Measurements from ENCODE around the gene GTSE1.
A peak's percentile ranks its signal among the peaks of the same experiment; 100 is the strongest.
"Not testable (repeated sequence)": the region's sequence is repeated elsewhere in the genome, so short reads cannot be mapped to it uniquely, and the experiment has no call there.

The GTSE1 gene

GRCh38 chr22:46296257-46297150 lies at the start of gene GTSE1:
GTSE1 (plus strand) TSS chr22:46296870; CDS start chr22:46297401, 531 bp downstream.
- TF ChIP-seq POLR2A (IDR thresholded peaks at IDR 0.05; ENCODE audit: low read length) = peak; percentile 91
- no peak for TF ChIP-seq GATA1 (IDR thresholded peaks at IDR 0.05; ENCODE audit: low read depth, low read length)

DNA sequence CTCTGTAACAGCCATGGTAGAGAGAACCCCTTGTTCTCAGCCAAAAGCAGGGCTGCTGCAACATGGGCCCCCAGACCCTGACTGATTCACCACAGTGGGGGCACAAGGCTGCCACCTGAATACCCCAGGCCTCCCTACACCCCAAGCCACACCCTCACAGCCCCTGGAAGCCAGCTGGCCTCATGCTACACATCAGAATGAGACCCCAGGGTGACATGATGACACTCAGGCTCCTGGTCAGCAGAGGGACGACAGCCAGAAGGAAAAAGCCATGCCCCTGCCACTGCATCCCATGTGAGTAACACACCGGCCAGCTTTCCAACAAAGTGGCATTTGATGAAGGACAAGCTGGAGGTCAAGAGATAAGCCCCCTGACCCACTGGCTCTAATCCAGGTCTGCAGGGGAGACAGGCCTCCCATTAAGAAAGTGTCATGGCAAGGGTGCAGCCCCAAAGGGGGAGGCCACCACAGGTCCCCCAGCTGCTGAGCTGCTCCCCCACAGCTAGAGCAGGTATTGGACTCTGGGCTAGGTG lies 49.2 kb upstream of the GTSE1 start:
- TF ChIP-seq GATA1 (IDR thresholded peaks at IDR 0.05; ENCODE audit: low read depth, low read length) = no peak
- no peak for TF ChIP-seq POLR2A (IDR thresholded peaks at IDR 0.05; ENCODE audit: low read length)

More at GRCh38 chr22:46296257-46297150, at the start of gene GTSE1:
- DNase-seq = peak; percentile 98

GRCh38 chr22:46250035-46250782 lies 46.5 kb upstream of the GTSE1 start, which contains the start of gene CDPF1:
CDPF1 (minus strand) TSS chr22:46250293; CDS start chr22:46248284, 2,009 bp downstream.
- peak; percentile 92 to 95 for DNase-seq
- TF ChIP-seq POLR2A (IDR thresholded peaks at IDR 0.05; ENCODE audit: low read length) = peak; percentile 97
- TF ChIP-seq GATA1 (IDR thresholded peaks at IDR 0.05; ENCODE audit: low read depth, low read length) = no peak

More for the DNA sequence above, 49.2 kb upstream of the GTSE1 start:
- no peak for DNase-seq

DNA sequence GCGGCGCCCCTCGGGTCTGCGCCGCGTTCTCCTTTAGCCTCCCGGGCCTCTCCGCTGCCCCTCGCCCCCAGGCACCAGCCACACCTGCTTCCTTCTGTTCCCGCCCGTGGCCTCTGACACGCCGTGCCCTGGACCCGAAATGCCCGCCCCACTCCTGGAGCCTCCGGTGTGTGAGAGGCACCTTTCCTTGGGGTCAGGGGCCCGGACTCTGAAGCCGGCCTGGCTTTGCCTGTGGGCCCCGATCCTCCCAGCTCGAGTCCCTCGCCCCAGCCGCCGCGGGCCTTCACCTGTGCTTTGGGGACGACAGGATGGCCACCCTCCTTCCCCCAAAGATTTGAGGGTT lies 45.9 kb upstream of the GTSE1 start:
- peak; percentile 52 to 61 for DNase-seq
- TF ChIP-seq POLR2A (IDR thresholded peaks at IDR 0.05; ENCODE audit: low read length) = no peak
- TF ChIP-seq GATA1 (IDR thresholded peaks at IDR 0.05; ENCODE audit: low read depth, low read length) = no peak

DNA sequence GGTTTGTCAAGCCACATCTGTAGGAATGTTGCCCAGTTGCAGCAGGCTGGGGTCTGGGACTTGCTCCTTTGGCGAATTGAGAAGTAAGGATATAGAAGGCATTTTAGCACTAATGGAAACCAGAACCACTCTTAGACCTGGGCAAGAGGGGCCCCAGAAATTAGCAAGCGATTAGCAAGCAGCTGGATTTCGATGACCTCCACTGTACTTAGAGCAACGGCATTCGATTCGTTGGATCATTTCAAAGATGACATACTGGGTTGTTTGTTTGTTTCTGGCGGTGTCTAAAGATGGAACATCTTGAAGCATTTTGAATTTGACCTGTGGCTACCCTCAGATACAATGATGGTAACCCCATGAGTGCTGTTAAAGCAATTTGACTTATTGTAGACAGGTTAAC lies 45.4 kb upstream of the GTSE1 start:
- no peak for TF ChIP-seq POLR2A (IDR thresholded peaks at IDR 0.05; ENCODE audit: low read length)
- no peak for TF ChIP-seq GATA1 (IDR thresholded peaks at IDR 0.05; ENCODE audit: low read depth, low read length)
- peak; percentile 42 to 55 for DNase-seq

- no peak for DNase-seq
- TF ChIP-seq GATA1 (IDR thresholded peaks at IDR 0.05; ENCODE audit: low read depth, low read length) (no peak), POLR2A (IDR thresholded peaks at IDR 0.05; ENCODE audit: low read length) (no peak)
These were observed 44.8 kb upstream of the GTSE1 start for GRCh38 chr22:46251816-46252380.

- DNase-seq = no peak
- TF ChIP-seq POLR2A (IDR thresholded peaks at IDR 0.05; ENCODE audit: low read length) (no peak), GATA1 (IDR thresholded peaks at IDR 0.05; ENCODE audit: low read depth, low read length) (no peak)
These were observed 40.2 kb upstream of the GTSE1 start for GRCh38 chr22:46256358-46256958.

GRCh38 chr22:46259374-46259773 lies 37.3 kb upstream of the GTSE1 start:
- no peak for DNase-seq
- TF ChIP-seq GATA1 (IDR thresholded peaks at IDR 0.05; ENCODE audit: low read depth, low read length) (no peak), POLR2A (IDR thresholded peaks at IDR 0.05; ENCODE audit: low read length) (no peak)

DNA sequence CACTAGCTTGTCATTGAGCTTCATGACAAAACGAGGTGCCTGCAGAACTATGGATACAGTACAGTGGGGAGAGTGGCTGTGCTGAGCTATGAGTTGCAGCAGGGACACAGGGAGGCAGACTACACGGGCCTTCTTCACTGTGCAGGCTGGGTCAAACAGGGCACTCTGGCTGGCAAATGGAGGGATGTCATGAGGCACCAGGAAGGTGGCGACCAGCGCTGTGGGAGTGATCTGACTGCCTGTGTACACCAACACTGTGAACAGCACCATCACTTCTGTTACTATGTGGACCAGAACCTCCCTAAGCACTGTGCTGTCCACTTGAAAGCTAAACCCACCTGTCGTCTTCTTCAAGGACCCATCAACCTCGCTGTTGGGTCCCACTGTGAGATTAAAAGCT lies 36.6 kb upstream of the GTSE1 start:
- TF ChIP-seq POLR2A (IDR thresholded peaks at IDR 0.05; ENCODE audit: low read length) (no peak), GATA1 (IDR thresholded peaks at IDR 0.05; ENCODE audit: low read depth, low read length) (no peak)
- DNase-seq = no peak

GRCh38 chr22:46262449-46263215 lies 34.0 kb upstream of the GTSE1 start:
- TF ChIP-seq GATA1 (IDR thresholded peaks at IDR 0.05; ENCODE audit: low read depth, low read length) = no peak
- no peak for TF ChIP-seq POLR2A (IDR thresholded peaks at IDR 0.05; ENCODE audit: low read length)
- peak; percentile 76 to 88 for DNase-seq

- DNase-seq = no peak
- TF ChIP-seq GATA1 (IDR thresholded peaks at IDR 0.05; ENCODE audit: low read depth, low read length) (no peak), POLR2A (IDR thresholded peaks at IDR 0.05; ENCODE audit: low read length) (no peak)
These were observed 33.5 kb upstream of the GTSE1 start, which contains the start of gene PKDREJ for GRCh38 chr22:46263216-46263590. PKDREJ (minus strand) TSS chr22:46263343; CDS start chr22:46263322, 21 bp downstream.

DNA sequence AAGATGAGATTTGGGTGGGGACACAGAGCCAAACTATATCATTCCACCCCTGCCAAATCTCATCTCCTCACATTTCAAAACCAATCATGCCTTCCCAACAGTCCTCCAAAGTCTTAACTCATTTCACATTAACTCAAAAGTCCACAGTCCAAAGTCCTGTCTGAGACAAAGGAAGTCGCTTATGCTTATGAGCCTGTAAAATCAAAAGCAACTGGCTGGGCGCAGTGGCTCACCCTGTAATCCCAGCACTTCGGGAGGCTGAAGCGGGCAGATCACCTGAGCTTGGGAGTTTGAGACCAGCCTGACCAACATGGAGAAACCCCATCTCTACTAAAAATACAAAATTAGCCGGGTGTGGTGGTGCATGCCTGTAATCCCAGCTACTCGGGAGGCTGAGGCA lies 32.1 kb upstream of the GTSE1 start:
- DNase-seq = not testable (repeated sequence)

- DNase-seq = not testable (repeated sequence)
These were observed 31.0 kb upstream of the GTSE1 start for GRCh38 chr22:46265627-46266026.

Data from erythroblast (primary cell).